GM21423 (cell line): ENCODE measurements around the gene PCLO.

ENCODE experiments used
- ATAC-seq: cut with Tn5 transposase; IDR thresholded peaks from one replicate; pipeline ENCODE4 v1.9.1; 2021; ENCODE audit warnings: mild to moderate bottlenecking, moderate library complexity; ENCODE audit not compliant: unreplicated experiment

Gene PCLO, protein sequence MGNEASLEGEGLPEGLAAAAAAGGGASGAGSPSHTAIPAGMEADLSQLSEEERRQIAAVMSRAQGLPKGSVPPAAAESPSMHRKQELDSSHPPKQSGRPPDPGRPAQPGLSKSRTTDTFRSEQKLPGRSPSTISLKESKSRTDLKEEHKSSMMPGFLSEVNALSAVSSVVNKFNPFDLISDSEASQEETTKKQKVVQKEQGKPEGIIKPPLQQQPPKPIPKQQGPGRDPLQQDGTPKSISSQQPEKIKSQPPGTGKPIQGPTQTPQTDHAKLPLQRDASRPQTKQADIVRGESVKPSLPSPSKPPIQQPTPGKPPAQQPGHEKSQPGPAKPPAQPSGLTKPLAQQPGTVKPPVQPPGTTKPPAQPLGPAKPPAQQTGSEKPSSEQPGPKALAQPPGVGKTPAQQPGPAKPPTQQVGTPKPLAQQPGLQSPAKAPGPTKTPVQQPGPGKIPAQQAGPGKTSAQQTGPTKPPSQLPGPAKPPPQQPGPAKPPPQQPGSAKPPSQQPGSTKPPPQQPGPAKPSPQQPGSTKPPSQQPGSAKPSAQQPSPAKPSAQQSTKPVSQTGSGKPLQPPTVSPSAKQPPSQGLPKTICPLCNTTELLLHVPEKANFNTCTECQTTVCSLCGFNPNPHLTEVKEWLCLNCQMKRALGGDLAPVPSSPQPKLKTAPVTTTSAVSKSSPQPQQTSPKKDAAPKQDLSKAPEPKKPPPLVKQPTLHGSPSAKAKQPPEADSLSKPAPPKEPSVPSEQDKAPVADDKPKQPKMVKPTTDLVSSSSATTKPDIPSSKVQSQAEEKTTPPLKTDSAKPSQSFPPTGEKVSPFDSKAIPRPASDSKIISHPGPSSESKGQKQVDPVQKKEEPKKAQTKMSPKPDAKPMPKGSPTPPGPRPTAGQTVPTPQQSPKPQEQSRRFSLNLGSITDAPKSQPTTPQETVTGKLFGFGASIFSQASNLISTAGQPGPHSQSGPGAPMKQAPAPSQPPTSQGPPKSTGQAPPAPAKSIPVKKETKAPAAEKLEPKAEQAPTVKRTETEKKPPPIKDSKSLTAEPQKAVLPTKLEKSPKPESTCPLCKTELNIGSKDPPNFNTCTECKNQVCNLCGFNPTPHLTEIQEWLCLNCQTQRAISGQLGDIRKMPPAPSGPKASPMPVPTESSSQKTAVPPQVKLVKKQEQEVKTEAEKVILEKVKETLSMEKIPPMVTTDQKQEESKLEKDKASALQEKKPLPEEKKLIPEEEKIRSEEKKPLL (N-terminal part only)

DNA sequence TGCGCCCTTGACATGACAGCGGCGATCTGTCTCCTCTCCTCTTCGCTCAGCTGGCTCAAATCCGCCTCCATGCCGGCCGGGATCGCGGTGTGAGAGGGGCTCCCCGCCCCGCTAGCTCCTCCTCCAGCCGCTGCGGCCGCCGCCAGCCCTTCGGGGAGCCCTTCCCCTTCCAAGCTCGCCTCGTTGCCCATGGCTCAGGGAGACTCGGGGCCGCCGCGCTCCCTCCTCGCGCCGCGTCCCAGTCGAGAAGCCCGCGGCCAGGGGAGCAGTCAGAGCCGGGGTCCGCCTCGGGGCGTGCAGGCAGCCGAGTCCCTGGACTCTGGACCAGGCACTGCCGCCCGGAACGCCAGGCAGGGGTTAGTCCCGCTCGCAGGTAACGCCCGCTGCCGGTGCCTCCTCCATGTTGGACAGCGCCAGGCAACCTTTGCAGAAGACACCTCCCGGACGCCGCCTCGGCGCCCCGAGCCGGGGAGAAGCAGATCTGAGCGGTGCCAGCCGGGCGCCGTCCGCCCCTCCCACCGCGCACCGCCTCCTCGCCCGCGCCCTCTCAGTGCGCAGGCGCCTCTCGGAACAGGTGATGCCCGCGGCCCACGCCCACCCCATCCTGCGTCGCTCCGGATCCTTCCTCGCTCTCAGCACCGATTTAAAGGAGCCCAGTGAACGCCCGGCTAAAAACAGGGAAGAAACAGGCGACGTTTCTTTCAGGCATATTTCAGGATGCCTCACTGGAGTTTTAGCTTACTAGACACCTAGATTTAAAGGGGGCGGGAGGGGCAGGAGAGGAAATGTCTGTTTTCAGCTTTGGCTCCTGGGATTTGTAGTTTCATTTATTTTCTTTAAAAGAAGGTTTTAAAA is at the start of gene PCLO:
PCLO (minus strand) TSS at position 483 of the 855 bp plus-strand sequence; CDS start at position 191, 292 bp downstream.
- peak; percentile 92 for ATAC-seq

GRCh38 chr7:83211685-83212084 is 49.0 kb upstream of the PCLO start:
- no peak for ATAC-seq

DNA sequence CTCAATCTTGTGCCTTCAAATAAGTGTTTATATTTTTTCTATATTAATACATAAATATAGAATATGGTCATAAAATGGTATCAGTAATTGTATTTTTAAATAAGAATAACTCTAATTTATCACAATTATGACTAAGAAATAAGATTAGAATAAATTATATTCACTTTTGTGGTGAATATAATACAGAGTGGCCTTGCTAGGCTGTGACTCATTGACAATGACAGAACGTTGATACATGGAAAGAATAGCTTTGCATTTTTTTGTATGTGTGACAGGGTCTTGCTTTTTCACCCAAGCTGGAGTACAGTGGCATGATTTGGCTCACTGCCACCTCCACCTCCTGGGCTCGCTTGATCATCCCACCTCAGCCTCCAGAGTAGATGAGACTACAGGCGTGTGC is 47.8 kb upstream of the PCLO start:
- no peak for ATAC-seq

- no peak for ATAC-seq
These were observed 42.0 kb upstream of the PCLO start for GRCh38 chr7:83204715-83205114.

GRCh38 chr7:83201355-83201754 is 38.7 kb upstream of the PCLO start:
- no peak for ATAC-seq

DNA sequence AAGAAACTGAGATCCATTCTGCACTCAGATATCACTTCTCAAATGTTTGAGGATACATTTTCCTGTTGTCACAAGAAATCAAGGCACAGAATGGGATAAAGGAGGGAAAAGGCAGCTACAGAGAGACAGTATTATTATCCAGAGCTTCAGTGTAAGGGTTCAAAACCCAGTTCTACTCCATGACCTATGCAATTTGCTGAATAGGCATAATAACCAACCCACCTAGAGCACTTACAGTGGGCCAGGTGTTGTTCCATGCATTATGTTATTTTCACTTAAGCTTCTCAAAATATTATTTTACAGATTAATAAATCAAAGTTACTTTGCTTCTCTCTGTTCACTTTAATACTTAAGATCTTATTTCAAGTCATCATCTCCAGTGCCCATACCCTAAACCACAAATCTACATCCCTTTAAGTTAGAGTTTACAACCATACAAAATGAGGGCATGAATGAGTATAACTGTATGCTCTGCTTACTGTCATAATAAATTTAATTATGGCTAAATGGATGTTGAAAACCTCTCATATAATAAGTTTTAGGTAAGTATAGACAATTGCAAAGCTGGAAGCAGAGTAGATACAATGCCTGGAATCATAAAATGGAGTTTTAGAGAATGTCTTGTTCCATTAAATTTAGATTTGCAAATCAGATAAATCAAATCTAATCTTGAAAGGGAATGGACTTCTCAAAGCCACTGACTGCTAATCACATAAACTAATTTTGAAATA is 28.1 kb upstream of the PCLO start:
- ATAC-seq: no peak

DNA sequence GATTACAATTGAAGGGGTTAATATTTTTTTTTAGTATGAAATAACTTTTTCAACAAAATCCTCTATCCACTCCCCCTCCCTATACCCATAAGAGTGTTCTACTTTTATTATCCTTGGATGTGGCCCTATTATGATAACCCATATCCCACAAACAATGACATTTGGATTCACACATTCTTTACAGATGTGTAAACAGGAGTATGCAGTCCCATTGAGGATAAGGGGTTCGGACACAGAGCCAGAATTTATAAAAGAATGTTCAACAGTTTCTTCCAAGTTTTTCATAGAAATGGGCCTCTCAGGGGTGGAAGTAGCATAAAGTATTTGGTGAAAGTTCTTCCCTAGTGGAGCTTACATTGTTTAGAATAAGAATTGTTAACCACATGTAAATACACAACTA is 16.1 kb upstream of the PCLO start:
- no peak for ATAC-seq

- ATAC-seq: no peak
These were observed 15.4 kb upstream of the PCLO start for GRCh38 chr7:83178066-83178465.

- no peak for ATAC-seq
These were observed 11.0 kb upstream of the PCLO start for GRCh38 chr7:83173664-83174063.

- ATAC-seq: no peak
These were observed 4.1 kb upstream of the PCLO start for GRCh38 chr7:83166781-83167180.

DNA sequence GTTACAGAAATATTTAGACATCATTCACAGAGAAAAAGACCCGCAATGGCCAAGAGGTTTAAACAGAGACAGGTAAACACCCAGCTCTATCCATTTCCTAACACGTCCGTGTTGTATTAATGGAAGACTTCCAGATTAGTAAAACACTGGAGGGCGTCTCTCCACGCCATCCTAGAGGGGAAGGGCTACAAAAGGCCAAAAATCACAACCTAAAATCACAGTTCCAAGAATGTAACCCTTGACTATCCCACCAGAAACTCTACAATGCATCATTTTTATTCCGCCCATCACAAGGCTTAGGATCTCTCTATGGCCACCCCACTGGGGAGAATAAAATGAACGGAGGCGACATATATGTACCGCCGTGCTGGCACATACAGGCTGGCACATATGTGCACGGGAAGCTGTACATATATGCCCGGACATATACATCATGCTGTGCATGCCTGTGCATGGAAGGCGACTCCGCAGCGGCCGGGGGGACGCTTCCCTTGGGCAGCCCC is 734 bp downstream of the PCLO start:
- no peak for ATAC-seq

DNA sequence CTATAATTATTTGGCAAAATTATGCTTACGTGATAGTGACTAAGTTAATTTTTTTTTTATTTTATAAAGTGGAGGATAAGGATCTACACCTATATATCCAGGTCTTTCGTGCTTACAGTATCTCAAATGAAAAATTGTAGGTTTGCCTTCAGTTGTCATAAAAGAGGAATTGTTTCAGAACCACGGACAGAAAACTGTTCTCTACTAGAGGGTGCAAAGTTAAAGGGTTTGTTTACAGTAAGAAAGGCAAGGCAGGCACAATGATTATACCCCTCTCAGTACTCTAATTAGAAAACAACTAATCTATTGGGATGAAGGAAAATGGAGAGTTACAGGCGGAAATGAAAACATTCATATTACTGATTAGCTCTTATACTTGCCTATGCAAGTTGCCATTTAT is 1.5 kb downstream of the PCLO start:
- ATAC-seq: no peak

- ATAC-seq: no peak
These were observed 3.0 kb downstream of the PCLO start for GRCh38 chr7:83159731-83160130.

- no peak for ATAC-seq
These were observed 6.7 kb downstream of the PCLO start for GRCh38 chr7:83156006-83156405.

GRCh38 chr7:83155407-83155806 is 7.3 kb downstream of the PCLO start:
- ATAC-seq: no peak

DNA sequence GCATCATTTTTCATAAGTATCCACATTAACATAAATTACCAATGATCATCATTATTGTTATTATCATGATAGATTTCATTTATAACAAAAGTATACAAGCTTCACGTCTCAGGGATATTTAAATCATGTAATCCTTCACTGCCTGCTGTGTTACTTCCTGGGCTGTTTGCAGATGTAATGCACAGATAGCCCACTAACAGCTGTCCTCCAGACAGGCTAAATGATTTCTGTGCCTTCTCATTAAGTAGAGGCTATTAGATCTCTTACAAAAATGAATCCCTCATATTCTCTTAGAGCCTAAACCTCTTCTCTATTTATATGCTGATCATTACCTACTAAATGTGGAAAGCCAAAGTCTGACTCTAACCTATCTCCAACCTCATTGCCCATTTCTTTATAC is 9.3 kb downstream of the PCLO start:
- ATAC-seq: no peak

DNA sequence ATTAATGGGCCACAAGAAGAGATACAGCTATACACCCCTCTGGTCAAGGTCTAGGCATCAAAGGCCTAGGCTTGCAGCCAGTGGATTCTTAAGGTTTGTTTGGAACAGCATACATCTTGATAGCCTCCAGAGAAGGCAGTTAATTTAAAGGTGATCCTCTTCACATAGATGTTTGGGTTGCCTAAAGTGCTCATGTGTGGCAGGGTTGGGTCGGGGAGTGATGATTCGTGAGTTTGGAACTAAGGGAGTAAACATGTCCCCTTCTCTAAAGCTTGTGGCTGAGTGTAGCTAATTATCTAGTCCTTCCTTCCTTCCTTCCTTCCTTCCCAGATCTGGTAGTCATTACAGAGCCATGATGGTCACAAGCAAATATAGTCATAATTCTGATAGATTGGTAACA is 12.4 kb downstream of the PCLO start:
- ATAC-seq: no peak

GRCh38 chr7:83149466-83149865 is 13.2 kb downstream of the PCLO start:
- ATAC-seq: no peak

DNA sequence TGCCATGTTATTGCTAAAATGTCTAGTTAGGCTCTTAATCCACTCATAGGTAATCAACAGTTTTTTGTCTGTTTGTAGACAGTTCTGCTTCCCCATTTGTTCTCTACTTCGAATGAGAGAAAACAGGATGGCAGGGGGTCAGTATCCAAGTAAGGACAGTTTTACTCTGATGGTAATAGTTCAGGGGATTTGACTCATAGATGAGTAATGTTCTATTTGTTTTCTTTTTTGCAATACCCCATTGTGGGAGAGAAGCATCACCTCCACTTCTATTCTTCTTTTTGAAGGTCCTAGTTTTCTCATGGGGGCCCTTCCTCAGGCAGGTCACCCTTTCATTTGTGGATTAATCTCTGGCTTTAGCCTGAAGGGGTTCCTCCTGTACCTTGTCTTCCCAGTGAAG is 13.9 kb downstream of the PCLO start:
- no peak for ATAC-seq
